OCI-LY7 (cell line): ENCODE results near the gene ZBTB33.

Source experiments
- CTCF ChIP-seq: fragments of 200-600 bp; sonication (generic); conservative IDR thresholded peaks from 2 replicates; pipeline ENCODE4 v1.5.1; 2014; ENCODE audit warnings: mild to moderate bottlenecking, antibody characterized with exemption, low read length, moderate library complexity, mixed read lengths
- EZH2phosphoT487 ChIP-seq: fragments of 200-600 bp; sonication (generic); IDR thresholded peaks from 2 replicates; pipeline ENCODE4 v1.6.1; 2018; ENCODE audit warnings: low read depth, borderline replicate concordance, mild to moderate bottlenecking, mixed run types, antibody characterized with exemption, low read length, moderate library complexity, mixed read lengths

- TF ChIP-seq CTCF: no peak
- no peak for TF ChIP-seq EZH2phosphoT487
These were observed 47.3 kb downstream of the ZBTB33 start for GRCh38 chrX:120297923-120298322.
